EL (cell line): ENCODE measurements around the gene C2orf80.
A peak's percentile ranks its signal among the peaks of the same experiment; 100 is the strongest.
"Not testable (repeated sequence)": the region's sequence is repeated elsewhere in the genome, so short reads cannot be mapped to it uniquely, and the experiment has no call there.

Source experiments
- DNase-seq: peaks from one replicate; pipeline ENCODE4 v3.0.0-alpha.2; 2016

Gene C2orf80

DNA sequence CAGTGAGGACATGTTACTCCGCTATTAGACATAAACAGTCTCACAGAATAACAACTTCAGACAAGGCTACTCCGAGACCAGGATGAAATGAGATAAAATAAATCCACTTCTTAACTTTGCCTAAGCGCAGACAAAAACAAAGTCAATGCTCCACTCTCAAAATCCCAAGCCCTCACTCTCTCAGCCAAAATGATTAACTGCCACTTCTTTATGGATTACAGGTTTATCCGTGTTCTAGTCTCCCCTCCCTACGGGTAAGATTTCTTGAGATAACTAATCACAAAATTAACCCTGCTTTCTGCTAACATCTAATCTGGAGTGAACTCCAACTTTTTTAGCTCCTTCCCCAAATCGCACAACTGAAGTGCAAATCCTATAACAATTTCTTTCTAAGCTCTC is 59.1 kb downstream of the C2orf80 start:
- DNase-seq: no peak

- peak; percentile 6 for DNase-seq
Observed at GRCh38 chr2:208129744-208130711, 59.8 kb downstream of the C2orf80 start, which contains the start of gene CRYGC. Gene CRYGC (minus strand): TSS chr2:208129828. CDS start chr2:208129792, 36 bp downstream.

GRCh38 chr2:208128136-208128535 is 61.7 kb downstream of the C2orf80 start:
- no peak for DNase-seq

GRCh38 chr2:208127090-208127489 is 62.7 kb downstream of the C2orf80 start:
- DNase-seq: no peak

DNA sequence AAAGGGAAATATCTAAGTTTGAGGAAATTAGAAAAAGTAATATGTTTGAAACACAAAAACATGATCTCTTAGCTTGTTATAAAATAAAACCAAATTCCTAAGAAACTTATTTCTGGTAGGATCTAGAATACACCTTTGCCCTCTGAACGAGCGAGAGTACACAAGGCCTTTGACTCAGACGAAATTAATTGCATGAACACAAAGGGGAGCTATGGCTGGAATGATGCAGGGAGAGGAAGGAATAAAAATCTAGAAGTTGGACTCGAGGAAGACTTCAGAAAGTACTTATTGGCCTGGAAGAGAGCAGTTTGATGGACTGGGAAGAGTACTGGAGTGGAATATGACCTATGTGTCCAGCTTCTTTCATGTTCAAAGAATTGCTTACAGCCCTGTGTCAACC is 64.6 kb downstream of the C2orf80 start:
- DNase-seq: no peak

DNA sequence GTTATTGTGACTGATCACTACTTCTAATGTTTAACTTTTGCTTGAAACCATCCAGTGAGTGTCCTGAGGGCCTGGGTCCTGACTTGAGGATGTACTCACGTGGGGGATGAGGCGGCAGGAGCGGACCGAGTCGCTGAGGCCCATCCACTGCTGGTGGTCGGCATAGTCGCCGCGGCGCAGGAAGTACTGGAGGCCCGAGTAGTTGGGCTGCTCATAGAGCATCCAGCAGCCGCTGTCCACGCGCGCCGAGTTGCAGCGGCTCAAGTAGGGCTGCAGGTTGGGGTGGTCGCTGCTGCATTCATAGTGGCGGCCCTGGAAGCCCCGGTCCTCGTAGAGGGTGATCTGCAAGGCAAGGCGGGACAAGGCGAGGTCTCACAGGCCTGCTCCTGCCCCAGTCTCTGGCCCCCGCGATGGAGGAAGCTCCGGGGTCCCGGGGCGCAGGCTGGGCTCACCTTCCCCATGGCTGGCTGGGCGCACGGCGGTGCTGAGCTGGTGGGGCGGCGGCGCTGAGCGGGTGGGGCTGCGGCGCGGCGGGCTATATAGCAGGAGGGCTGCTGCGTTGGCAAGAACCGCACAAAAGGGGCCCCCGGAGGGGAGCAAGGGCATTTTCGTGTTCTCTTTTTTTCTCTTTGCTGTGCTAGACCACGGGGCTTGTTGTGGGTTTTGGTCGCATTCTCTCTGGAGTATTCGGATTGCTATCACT is 65.7 kb downstream of the C2orf80 start, which contains the start of gene CRYGD:
Gene CRYGD (minus strand): TSS at position 512 of the 703 bp plus-strand sequence. CDS start 51 bp downstream, at position 461.
- not testable (repeated sequence) for DNase-seq

DNA sequence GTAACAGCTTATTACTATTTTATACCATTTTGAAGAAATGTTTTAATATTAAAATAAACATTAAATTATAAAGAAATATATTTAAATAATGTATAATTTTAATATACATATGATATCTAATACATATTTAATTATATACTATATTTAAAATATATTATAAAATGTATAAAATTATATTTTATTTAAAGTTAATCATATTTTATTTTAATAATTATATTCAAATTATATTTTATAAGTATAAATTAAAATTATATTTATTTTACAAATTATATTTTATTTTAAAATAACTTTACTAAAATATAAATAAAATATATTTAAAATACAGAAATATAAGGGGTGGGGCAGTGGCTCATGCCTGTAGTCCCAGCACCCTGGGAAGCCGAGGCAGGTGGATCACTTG is 67.6 kb downstream of the C2orf80 start:
- no peak for DNase-seq

DNA sequence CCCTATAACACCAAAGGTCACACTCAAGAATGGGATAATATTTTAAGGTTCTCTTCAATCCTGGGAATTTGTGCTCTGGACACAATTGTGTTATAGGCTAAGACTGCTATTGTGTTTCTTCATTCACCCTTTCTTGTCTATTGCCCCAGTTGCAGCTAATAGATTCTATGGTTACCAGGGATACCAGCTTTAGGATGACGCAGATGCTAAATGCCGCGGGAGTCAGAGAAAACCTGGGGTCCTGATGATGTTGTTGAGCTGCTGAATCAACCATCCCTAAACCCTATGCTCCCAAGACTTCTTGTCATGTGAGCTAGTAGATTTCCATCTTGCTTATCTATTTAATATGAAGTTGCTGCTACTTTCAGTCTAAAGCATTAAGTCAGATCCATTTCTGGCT is 70.9 kb downstream of the C2orf80 start:
- no peak for DNase-seq

GRCh38 chr2:208117390-208117789 is 72.4 kb downstream of the C2orf80 start:
- DNase-seq: not testable (repeated sequence)
